Measurements from ENCODE around the gene BCAS4.
"Not testable (repeated sequence)": the region's sequence is repeated elsewhere in the genome, so short reads cannot be mapped to it uniquely, and the experiment has no call there.

The BCAS4 gene

DNA sequence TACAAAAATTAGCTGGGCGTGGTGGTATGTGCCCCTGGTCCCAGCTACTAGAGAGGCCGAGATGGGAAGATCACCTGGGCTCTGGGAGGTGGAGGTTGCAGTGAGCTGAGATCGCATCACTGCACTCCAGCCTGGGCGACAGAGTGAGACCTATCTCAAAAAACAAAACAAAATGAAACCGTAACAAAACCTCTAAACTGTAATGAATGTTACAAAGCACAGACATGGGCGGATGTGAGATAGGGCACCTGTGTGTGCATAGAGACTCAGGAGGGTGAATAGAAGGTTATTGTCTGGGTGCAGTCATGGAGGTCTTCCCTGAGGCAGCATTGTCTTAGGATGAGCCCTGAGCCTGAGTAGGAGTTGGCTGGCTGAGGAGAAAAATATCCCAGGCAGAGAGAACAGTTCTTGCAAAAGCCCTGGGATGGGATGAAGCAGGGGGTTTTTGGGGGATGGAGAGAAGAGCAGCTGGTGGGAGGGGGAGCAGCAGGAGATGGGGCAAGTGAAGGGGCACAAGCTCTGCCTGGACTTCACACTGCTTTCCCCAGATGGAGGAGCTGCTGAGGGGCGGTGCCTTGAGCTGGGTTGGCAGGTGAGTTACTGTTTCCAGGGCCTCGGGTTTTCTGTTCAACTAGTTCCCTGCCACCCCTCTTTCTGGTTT, 5.2 kb downstream of the BCAS4 start:
- no peak for FAIRE-seq

DNA sequence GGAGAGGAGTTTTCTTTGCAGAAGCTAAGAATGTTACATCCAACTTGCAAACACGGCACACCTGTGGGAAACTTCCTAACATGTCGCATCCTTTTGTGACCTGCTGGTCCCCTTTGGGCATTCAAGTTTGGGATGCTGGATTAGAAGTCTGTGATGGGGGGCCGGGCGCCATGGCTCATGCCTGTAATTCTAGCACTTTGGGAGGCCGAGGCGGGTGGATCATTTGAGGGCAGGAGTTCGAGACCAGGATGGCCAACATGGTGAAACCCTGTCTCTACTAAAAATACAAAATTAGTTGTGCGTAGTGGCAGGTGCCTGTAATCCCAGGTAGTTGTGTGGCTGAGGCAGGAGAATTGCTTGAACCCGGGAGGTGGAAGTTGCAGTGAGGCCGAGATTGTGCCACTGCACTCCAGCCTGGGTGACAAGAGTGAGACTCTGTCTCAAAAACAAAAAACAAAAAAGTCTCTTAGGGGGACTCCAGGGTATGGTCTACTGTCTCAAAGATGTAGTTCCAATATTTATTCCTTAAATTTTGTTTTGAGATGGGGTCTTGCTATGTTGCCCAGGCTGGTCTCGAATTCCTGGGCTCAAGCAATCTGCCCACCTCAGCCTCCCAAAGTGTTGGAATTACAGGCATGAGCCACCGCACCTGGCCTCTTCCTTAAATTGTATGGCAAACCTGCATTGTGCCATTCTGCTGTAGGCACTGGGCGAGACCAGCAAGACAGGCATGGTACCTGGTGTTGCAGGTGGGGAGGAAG, 6.3 kb downstream of the BCAS4 start:
- not testable (repeated sequence) for FAIRE-seq

DNA sequence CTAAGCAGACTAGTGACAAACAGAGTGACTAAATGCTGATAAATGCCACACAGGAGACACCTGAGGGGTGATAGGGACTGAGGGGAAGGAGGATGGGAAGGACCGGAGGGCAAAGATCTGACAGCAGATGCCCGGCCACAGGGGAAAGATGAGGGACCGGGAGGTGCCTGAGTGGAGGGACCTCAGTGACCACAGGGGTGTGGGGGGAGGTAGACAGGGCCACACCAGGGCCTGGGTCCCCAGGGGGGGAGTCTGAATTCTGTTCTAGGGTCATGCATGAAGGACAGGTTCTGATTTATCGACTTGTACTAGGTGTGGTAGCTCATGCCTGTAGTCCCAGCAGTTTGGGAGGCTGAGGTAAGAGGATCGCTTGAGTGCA, 6.9 kb downstream of the BCAS4 start:
- no peak for FAIRE-seq

- no peak for FAIRE-seq
These were observed 7.4 kb downstream of the BCAS4 start for GRCh38 chr20:50802289-50802688.

GRCh38 chr20:50804437-50805348, 9.8 kb downstream of the BCAS4 start:
- no peak for FAIRE-seq

GRCh38 chr20:50805349-50805684, 10.5 kb downstream of the BCAS4 start:
- no peak for FAIRE-seq

DNA sequence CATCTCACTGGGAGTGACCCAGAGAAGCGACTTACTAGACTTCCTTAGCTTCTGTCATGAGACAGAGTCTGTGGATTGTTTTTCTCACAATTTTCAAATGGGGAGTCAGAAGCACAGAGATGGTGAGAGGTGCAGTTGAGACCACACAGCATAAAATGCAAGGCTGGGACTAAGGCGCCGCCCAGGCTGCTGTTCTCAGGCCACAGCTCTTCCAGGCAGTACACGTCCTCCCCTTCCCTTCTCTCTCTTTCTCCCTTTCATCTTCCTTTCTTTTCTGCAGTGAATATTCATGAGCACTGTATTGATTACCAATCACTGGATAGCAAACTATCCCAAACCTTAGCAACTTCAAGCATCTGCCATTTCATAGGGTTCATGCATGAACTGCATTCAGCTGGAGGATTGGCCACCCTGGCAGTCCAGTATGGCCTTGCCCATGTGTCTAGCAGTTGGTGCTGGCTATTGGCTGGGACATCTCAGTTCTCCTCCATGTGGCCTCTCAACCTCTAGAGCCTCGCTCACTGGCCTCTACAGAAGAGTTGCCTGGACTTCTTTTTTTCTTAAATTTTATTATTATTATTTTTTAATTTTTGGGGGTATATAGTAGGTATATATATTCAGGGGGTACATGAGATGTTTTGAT, 11.4 kb downstream of the BCAS4 start:
- no peak for FAIRE-seq

DNA sequence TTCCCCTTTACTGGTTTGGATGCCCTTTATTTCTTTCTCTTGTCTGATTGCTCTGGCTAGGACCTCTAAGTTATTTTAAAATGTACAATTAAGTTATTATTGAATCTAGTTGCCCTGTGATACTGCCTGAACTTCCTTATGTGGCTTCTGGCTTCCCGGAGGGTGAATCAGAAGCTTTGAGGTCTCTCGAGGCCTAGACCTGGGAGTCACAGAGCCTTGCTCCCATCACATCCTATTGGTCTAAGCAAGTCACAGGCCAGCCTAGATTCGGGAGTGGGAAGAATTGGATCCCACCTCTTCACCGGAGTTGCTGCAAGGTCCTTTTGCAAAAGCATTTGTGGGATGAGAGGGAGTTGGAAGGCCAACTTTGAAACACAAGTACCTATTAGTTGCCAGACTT, 15.2 kb downstream of the BCAS4 start:
- FAIRE-seq = no peak

GRCh38 chr20:50810842-50811241, 16.0 kb downstream of the BCAS4 start:
- FAIRE-seq = no peak

DNA sequence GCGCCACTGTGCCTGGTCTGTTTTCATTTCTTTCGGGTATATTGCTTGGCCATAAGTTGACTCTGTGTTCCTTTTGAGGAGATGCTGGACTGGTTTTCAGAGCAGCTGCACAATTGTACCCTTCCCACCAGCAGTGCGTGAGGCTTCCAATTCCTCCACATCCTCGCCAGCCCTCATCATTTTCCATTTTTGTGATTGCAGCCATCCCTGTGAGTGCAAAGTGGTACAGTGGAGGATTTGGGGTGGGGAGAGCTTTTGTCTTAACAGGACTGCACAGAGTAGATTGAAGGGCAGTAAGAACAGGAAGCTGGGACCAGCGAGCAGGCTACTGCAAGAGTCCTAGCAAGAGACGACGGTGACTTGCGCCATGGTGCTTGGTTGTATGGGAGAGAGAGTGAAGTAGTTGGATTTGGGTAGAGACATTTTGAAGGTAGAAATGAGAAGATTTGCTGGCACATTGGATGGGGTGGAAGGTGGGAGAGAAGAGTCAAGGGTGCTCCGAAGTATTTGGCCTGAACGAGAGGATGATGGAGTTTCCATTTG, 18.3 kb downstream of the BCAS4 start:
- FAIRE-seq = no peak

GRCh38 chr20:50813801-50814200, 18.9 kb downstream of the BCAS4 start:
- FAIRE-seq = no peak

GRCh38 chr20:50814438-50815161, 19.7 kb downstream of the BCAS4 start:
- FAIRE-seq = no peak

DNA sequence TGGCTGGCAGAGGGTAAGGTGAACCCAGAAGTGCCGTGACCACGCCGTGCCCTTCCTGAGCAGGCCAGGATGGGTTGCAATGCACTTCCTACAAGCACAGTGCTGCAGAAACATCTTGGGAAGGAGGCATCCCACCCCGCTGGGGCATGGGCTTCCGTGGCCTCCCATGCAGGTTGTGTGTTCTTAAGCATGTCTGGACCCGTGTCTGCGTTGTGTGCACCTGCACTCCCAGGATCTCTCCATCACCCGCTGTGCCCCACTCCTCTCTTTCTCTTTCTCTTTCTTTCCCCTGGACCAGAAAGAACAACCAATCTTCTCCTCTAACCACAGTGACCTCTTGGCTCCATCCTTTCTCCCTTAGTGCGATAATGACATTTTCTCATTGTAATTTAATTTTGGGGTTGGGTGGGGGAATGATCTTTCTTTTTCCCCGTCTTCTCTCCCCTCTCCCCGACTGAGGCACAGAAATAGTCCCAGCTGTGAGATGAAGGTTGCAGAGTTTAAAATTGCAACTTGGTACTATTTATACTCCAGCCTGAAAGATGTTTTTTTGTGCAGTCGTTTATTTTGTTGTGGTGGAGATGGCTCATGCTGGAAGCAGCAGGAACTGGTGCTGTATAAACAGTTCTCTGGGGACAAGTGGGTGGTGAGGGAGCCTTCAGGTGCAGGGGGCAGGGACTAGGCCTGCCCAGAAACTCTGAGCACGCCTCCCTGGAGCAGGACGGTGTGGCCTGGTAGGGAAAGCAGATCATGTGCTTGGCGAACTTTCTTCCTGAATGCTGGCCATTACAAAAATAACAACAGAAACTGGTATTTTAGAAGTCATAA, 20.5 kb downstream of the BCAS4 start:
- FAIRE-seq = no peak

DNA sequence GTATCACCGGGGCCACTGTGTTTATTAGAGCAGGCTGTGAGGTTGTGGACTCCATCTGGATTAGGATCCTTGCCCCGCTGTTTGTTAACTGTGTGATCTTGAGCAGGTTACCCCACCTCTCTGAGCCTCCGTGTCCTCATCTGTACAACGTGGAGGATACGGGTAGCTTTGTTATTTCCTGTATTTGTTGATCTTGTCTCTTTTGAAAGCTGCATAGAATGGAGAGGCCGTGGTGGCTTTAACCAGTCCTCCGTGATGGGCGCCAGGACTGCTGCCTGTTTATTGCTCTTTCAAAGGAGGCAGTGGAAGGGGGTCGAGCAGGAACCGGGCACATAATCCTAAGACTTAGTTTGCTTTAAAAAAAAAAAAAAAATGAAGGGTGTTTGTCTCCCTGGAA, 22.9 kb downstream of the BCAS4 start:
- no peak for FAIRE-seq

- no peak for FAIRE-seq
These were observed 24.5 kb downstream of the BCAS4 start for GRCh38 chr20:50819349-50819748.

GRCh38 chr20:50820515-50821256, 25.8 kb downstream of the BCAS4 start:
- no peak for FAIRE-seq

DNA sequence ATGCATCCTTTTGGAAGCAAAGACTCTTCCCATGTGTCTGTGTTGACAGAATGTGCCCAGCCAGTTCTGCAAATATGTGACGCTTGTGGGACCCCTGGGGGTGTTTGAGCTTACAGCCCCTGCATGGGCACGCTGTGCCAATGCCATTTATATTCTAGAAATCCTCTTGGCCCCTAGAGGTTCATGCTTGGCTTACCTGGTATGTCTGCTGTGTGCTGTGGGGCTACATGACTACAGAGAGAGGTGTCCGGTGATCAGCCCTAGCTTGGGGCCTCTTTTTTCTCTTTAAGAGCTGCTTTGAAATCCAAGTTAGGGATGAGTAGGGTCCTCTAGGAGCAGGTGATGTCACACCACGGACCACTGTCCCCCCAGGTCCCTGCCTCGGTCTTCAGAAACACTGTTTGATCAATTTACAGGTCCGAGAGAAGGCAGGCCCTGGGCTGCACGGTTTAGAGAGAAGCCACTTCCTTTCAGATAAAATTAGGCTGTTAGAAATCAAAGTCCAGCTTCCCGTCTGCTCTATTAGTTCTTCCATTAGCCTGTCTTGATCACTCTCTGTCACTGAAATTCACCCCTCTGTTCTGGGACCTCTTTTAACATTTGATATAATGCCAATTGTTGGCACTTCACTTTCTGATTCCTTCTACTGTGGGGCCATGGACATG, 26.5 kb downstream of the BCAS4 start:
- FAIRE-seq = no peak

DNA sequence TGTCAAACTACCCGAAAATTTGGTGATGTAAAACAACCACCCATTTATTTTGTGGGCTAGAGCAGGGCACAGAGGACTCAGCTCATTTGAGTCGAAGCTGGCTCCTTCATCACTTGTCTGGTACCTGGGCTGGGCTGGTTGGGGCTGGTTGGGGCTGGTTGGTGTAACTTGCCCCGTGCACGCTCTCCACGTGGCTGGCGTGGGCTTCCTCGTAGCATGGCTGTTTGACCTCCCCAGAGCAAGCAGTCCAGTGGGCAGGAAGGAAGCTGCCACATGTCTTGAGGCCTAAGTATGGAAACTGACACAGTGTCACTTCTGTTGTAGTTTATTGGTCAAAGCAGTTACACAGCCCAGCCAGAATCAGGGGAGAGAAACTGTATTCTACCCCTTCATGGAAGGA, 27.1 kb downstream of the BCAS4 start:
- FAIRE-seq = no peak

DNA sequence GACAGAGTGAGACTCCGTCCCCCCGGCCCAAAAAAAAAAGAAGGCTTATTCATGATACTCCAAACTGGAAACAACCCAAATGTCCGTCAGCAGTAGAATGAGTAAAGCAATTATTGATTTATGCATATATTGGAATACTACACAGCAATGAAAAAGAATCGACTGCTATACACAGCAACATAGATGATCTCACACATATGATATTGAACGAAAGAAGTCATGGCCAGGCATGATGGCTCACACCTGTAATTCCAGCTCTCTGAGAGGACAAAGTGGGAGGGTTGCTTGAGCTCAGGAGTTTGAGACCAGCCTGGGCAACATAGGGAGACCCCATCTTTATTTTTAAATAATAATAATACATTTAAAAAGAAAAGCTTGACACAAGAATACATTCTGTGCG, 28.5 kb downstream of the BCAS4 start:
- no peak for FAIRE-seq

GRCh38 chr20:50824137-50824536, 29.3 kb downstream of the BCAS4 start:
- FAIRE-seq = no peak

All from colon (tissue), 2 donors.